Right atrium auricular region (tissue), 2 donors: ENCODE measurements around the gene PPIP5K1. TPM values are rescaled to one million over a fixed set of nuclear protein-coding genes. Genes with fewer than 3 reads are reported as not detected.
A peak's percentile ranks its signal among the peaks of the same experiment; 100 is the strongest.

ENCODE experiments used
- DNase-seq: peaks from one replicate; pipeline ENCODE4 v3.0.0-alpha.2; 2019; ENCODE audit warnings: low spot score
- H3K27ac ChIP-seq, 2 donors: fragments of 200-600 bp; sonication (generic); 1 replicate in 1 of 2; 2 replicates in 1 of 2; pipeline ENCODE4 v1.5.1; 2016 to 2019
- H3K27me3 ChIP-seq, 2 donors: fragments of 200-600 bp; sonication (generic); one replicate each; pipeline versions ENCODE4 v1.5.1 to v1.6.0; 2017 to 2019
- H3K36me3 ChIP-seq: fragments of 200-600 bp; sonication (generic); one replicate; pipeline ENCODE4 v1.5.1; 2016
- H3K4me1 ChIP-seq, 2 donors: fragments of 200-600 bp; sonication (generic); one replicate each; pipeline versions ENCODE4 v1.5.1 to v1.6.0; 2017 to 2019
- H3K4me3 ChIP-seq, 2 donors: fragments of 200-600 bp; sonication (generic); 1 replicate in 1 of 2; 2 replicates in 1 of 2; pipeline ENCODE4 v1.5.1; 2017 to 2019; ENCODE audit warnings: mild to moderate bottlenecking in 1 of 2, moderate library complexity in 1 of 2
- H3K9me3 ChIP-seq, 2 donors: fragments of 200-600 bp; sonication (generic); one replicate each; pipeline ENCODE4 v1.5.1; 2019
- CTCF ChIP-seq, 2 donors: fragments of 200-600 bp; sonication (generic); IDR thresholded peaks; one replicate each; pipeline ENCODE4 v1.5.1; 2019; ENCODE audit warnings: antibody characterized with exemption in 2 of 2
- total RNA-seq, 2 donors: library from RNA; depleted of rRNA; stranded (reverse); fragments of >200 nt; gene quantifications; one replicate each; pipeline ENCODE4 v1.1.0, GENCODE V29; 2016

Gene PPIP5K1
- total RNA-seq, 2 donors from 2014 or later: 8.3 to 12.3 TPM

- DNase-seq: no peak
- Histone ChIP-seq H3K4me1 (peaks cover 0 to 16% of the 10 kb centered on the region in 2 donors), H3K4me3 (no peak overlapping the region), H3K9me3 (no peaks in the 10 kb centered on the region), H3K27me3 (no peaks in the 10 kb centered on the region), H3K27ac (no peak overlapping the region), H3K36me3 (peaks cover 50% of the 10 kb centered on the region)
- TF ChIP-seq CTCF (IDR thresholded peaks at IDR 0.05): no peak
Observed at GRCh38 chr15:43522247-43522646, 67.8 kb downstream of the PPIP5K1 start.

GRCh38 chr15:43521419-43521818 lies 68.6 kb downstream of the PPIP5K1 start:
- H3K4me1 ChIP-seq: peaks cover 0 to 25% of the 10 kb centered on the region in 2 donors
- H3K27ac ChIP-seq: no peak overlapping the region
- TF ChIP-seq CTCF (IDR thresholded peaks at IDR 0.05): no peak
- H3K4me3 ChIP-seq: no peak overlapping the region
- DNase-seq: no peak
- no peaks in the 10 kb centered on the region for H3K27me3 ChIP-seq
- no peaks in the 10 kb centered on the region for H3K9me3 ChIP-seq
- H3K36me3 ChIP-seq: peaks cover 50% of the 10 kb centered on the region

- H3K4me1 ChIP-seq: peaks cover 0 to 38% of the 10 kb centered on the region in 2 donors
- H3K27me3 ChIP-seq: no peaks in the 10 kb centered on the region
- peaks cover 48% of the 10 kb centered on the region for H3K36me3 ChIP-seq
- no peaks in the 10 kb centered on the region for H3K9me3 ChIP-seq
- TF ChIP-seq CTCF (IDR thresholded peaks at IDR 0.05): no peak
- H3K4me3 ChIP-seq: no peak overlapping the region
- no peak overlapping the region for H3K27ac ChIP-seq
- peak; percentile 38 for DNase-seq
Observed at GRCh38 chr15:43520138-43520537, 69.9 kb downstream of the PPIP5K1 start.

GRCh38 chr15:43519196-43519595 lies 70.8 kb downstream of the PPIP5K1 start:
- no peaks in the 10 kb centered on the region for H3K9me3 ChIP-seq
- no peak for TF ChIP-seq CTCF (IDR thresholded peaks at IDR 0.05)
- H3K4me1 ChIP-seq: peaks cover 0 to 46% of the 10 kb centered on the region in 2 donors
- peaks cover 38% of the 10 kb centered on the region for H3K36me3 ChIP-seq
- peak overlapping the region; percentile 85 to 86 for H3K27ac ChIP-seq
- H3K27me3 ChIP-seq: no peaks in the 10 kb centered on the region
- DNase-seq: no peak
- peak overlapping the region in 1 of 2 donors; percentile 60 for H3K4me3 ChIP-seq

GRCh38 chr15:43518197-43518761 lies 71.7 kb downstream of the PPIP5K1 start:
- H3K4me3 ChIP-seq: peak overlapping the region; percentile 53 to 60
- peak overlapping the region; percentile 85 to 86 for H3K27ac ChIP-seq
- peaks cover 0 to 47% of the 10 kb centered on the region in 2 donors for H3K4me1 ChIP-seq
- no peaks in the 10 kb centered on the region for H3K27me3 ChIP-seq
- TF ChIP-seq CTCF (IDR thresholded peaks at IDR 0.05): no peak
- peaks cover 29% of the 10 kb centered on the region for H3K36me3 ChIP-seq
- no peaks in the 10 kb centered on the region for H3K9me3 ChIP-seq
- peak; percentile 59 for DNase-seq
